HEK293T (cell line): ENCODE data around the gene MACC1.

Source experiments
- BHLHE40 ChIP-seq: fragments of 450-650 bp; IDR thresholded peaks from 2 replicates; pipeline ENCODE4 v1.6.1; 2016; ENCODE audit warnings: mild to moderate bottlenecking, moderate library complexity, borderline replicate concordance
- ELF4 ChIP-seq: fragments of 450-650 bp; IDR thresholded peaks from 2 replicates; pipeline ENCODE4 v1.6.1; 2017; ENCODE audit warnings: antibody characterized with exemption
- FOXA1 ChIP-seq: fragments of 450-650 bp; IDR thresholded peaks from 2 replicates; pipeline ENCODE4 v1.6.1; 2016; ENCODE audit warnings: mild to moderate bottlenecking
- FOXK2 ChIP-seq: fragments of 450-650 bp; IDR thresholded peaks from 2 replicates; pipeline ENCODE4 v1.6.1; 2016; ENCODE audit warnings: mild to moderate bottlenecking
- FOXM1 ChIP-seq: fragments of 450-650 bp; IDR thresholded peaks from 2 replicates; pipeline ENCODE4 v1.6.1; 2017; ENCODE audit warnings: mild to moderate bottlenecking, borderline replicate concordance
- HDGF ChIP-seq: fragments of 450-650 bp; IDR thresholded peaks from 2 replicates; pipeline ENCODE4 v1.6.1; 2017; ENCODE audit warnings: antibody characterized with exemption, borderline replicate concordance
- L3MBTL2 ChIP-seq: fragments of 450-650 bp; conservative IDR thresholded peaks from 2 replicates; pipeline ENCODE4 v1.6.1; 2016; ENCODE audit warnings: mild to moderate bottlenecking
- PKNOX1 ChIP-seq: fragments of 450-650 bp; IDR thresholded peaks from 2 replicates; pipeline ENCODE4 v1.6.1; 2016
- SP1 ChIP-seq: fragments of 450-650 bp; IDR thresholded peaks from 2 replicates; pipeline ENCODE4 v1.6.1; 2017
- TARDBP ChIP-seq: fragments of 450-650 bp; IDR thresholded peaks from 2 replicates; pipeline ENCODE4 v1.6.1; 2016

GRCh38 chr7:20206104-20206896 lies 10.9 kb downstream of the MACC1 start:
- TF ChIP-seq SP1 = no peak
- no peak for TF ChIP-seq ELF4
- TF ChIP-seq TARDBP = no peak
- no peak for TF ChIP-seq FOXA1
- TF ChIP-seq BHLHE40 = no peak
- no peak for TF ChIP-seq FOXM1
- no peak for TF ChIP-seq FOXK2
- TF ChIP-seq HDGF = no peak
- no peak for TF ChIP-seq L3MBTL2
- TF ChIP-seq PKNOX1 = no peak
